A549 treated with CORT108297 at 1 μM for 4 hours (cell line): Measurements from ENCODE around the gene SKAP2. TPM values are rescaled to one million over a fixed set of nuclear protein-coding genes. Genes with fewer than 3 reads are reported as not detected.

Experiments
- total RNA-seq: library from RNA; stranded (reverse); fragments of 200-300 nt; extraction: Qiagen RNA extraction; gene quantifications from 5 replicates; pipeline ENCODE4 v1.2.3, GENCODE V29; 2022

Gene SKAP2, protein sequence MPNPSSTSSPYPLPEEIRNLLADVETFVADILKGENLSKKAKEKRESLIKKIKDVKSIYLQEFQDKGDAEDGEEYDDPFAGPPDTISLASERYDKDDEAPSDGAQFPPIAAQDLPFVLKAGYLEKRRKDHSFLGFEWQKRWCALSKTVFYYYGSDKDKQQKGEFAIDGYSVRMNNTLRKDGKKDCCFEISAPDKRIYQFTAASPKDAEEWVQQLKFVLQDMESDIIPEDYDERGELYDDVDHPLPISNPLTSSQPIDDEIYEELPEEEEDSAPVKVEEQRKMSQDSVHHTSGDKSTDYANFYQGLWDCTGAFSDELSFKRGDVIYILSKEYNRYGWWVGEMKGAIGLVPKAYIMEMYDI
- 12.4 to 18.9 TPM (median 17.8 TPM) in 5 replicates for total RNA-seq

DNA sequence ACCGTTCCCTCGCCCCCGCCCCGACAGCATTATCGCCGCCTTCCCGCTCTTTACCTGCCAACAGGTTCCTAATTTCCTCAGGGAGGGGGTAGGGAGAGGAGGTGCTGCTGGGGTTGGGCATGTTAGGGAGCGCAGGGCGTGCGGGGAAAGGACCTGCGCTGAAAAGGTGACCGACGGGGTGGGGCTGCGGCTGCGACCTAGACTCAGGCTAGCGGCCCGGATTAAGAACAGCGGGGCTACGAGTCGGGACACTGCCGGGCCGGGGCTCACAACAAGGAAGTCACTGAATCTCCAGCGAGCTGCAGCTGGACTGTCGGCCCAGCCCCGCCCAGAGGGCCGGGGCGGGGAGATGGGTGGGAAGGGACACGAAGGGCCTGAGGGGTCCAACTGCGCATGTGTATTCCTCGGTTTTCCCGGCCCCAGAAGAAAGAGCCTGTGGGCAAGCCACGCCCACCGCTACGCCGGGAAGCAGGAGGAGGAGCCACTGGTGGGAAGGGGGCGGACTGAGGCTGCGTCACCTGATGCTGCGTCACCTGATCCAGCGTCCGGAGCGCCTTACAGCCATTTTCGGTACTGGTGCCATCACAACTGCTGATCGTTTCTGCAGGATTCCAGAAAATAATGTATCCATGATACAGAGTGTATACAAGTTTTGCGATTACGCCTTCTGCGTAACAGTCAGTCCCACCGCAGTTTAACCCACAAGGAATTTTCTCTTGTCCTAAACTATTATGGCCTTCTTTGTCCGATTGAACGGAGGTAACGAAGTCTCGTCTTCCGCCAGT lies at the start of gene SKAP2:
TSS of gene SKAP2 (minus strand) at position 282 of the 785 bp plus-strand sequence. CDS start at position 121, 161 bp downstream.

Other genes with a start within 250 kb of the SKAP2 start
- gene HOXA1, start 231.4 kb upstream of the SKAP2 start, total RNA-seq: 2.5 to 4.0 TPM (median 3.5 TPM) in 5 replicates
- gene HOXA2, start 238.1 kb upstream of the SKAP2 start, total RNA-seq: 0.84 to 1.2 TPM (median 0.90 TPM) in 5 replicates